H9 (cell line): ENCODE data around the gene MRAP. TPM values are rescaled to one million over a fixed set of nuclear protein-coding genes. Genes with fewer than 3 reads are reported as not detected.
A peak's percentile ranks its signal among the peaks of the same experiment; 100 is the strongest.

Experiments
- DNase-seq: peaks from one replicate; pipeline ENCODE4 v3.0.0-alpha.2; 2017
- H2AFZ ChIP-seq: one replicate; pipeline ENCODE4 v1.6.1; 2013; ENCODE audit warnings: mild to moderate bottlenecking, low read length, control low read depth, moderate library complexity
- H2AK5ac ChIP-seq: 2 replicates; pipeline ENCODE4 v1.6.1; 2013; ENCODE audit warnings: low read length, control low read depth, mixed read lengths; ENCODE audit not compliant: insufficient read length
- H2BK120ac ChIP-seq: one replicate; pipeline ENCODE4 v1.6.1; 2013; ENCODE audit warnings: low read depth, mild to moderate bottlenecking, low read length, control low read depth, inconsistent platforms; ENCODE audit not compliant: poor library complexity, severe bottlenecking
- H2BK12ac ChIP-seq: 2 replicates; pipeline ENCODE4 v1.6.1; 2013; ENCODE audit warnings: low read length, control low read depth, mixed read lengths, low read depth; ENCODE audit not compliant: insufficient read length
- H2BK15ac ChIP-seq: 2 replicates; pipeline ENCODE4 v1.6.1; 2013; ENCODE audit warnings: low read depth, low read length, control low read depth
- H2BK20ac ChIP-seq: one replicate; pipeline ENCODE4 v1.6.1; 2013; ENCODE audit warnings: low read depth, mild to moderate bottlenecking, low read length, control low read depth, inconsistent platforms; ENCODE audit not compliant: poor library complexity, severe bottlenecking
- H2BK5ac ChIP-seq: 2 replicates; pipeline ENCODE4 v1.6.1; 2013; ENCODE audit warnings: low read length, control low read depth, mixed read lengths; ENCODE audit not compliant: insufficient read length
- H3K14ac ChIP-seq: 2 replicates; pipeline ENCODE4 v1.6.1; 2013; ENCODE audit warnings: low read length, control low read depth; ENCODE audit not compliant: insufficient read depth
- H3K18ac ChIP-seq: 2 replicates; pipeline ENCODE4 v1.6.1; 2013; ENCODE audit warnings: low read depth, mild to moderate bottlenecking, mixed read lengths, low read length, control low read depth; ENCODE audit not compliant: insufficient read length
- H3K23ac ChIP-seq: 2 replicates; pipeline ENCODE4 v1.6.1; 2013; ENCODE audit warnings: low read length, control low read depth, mixed read lengths, low read depth; ENCODE audit not compliant: insufficient read length
- H3K23me2 ChIP-seq: 2 replicates; pipeline ENCODE4 v1.6.1; 2013; ENCODE audit warnings: low read depth, mild to moderate bottlenecking, mixed read lengths, low read length, control low read depth; ENCODE audit not compliant: insufficient read length, poor library complexity, severe bottlenecking
- H3K27ac ChIP-seq: 2 replicates; pipeline ENCODE4 v1.5.1; 2013; ENCODE audit warnings: low read length, control low read depth, mixed read lengths, low read depth; ENCODE audit not compliant: insufficient read length
- H3K27me3 ChIP-seq: 2 replicates; pipeline ENCODE4 v1.6.1; 2013; ENCODE audit warnings: low read length, control low read depth, inconsistent platforms; ENCODE audit not compliant: insufficient read depth
- H3K4ac ChIP-seq: 2 replicates; pipeline ENCODE4 v1.6.1; 2013; ENCODE audit warnings: low read depth, mild to moderate bottlenecking, control low read depth, inconsistent platforms, low read length, moderate library complexity
- H3K4me1 ChIP-seq: 2 replicates; pipeline ENCODE4 v1.6.1; 2013; ENCODE audit warnings: low read length, control low read depth, inconsistent platforms; ENCODE audit not compliant: insufficient read depth
- H3K4me2 ChIP-seq: 2 replicates; pipeline ENCODE4 v1.6.1; 2013; ENCODE audit warnings: low read length, control low read depth, mixed read lengths; ENCODE audit not compliant: insufficient read length, insufficient read depth
- H3K56ac ChIP-seq: 2 replicates; pipeline ENCODE4 v1.6.1; 2013; ENCODE audit warnings: low read depth, mild to moderate bottlenecking, mixed read lengths, low read length, control low read depth; ENCODE audit not compliant: insufficient read length
- H3K79me1 ChIP-seq: 2 replicates; pipeline ENCODE4 v1.6.1; 2013; ENCODE audit warnings: low read depth, mild to moderate bottlenecking, moderate library complexity, low read length, control low read depth, inconsistent platforms; ENCODE audit not compliant: insufficient read depth, poor library complexity, severe bottlenecking
- H3K79me2 ChIP-seq: 2 replicates; pipeline ENCODE4 v1.6.1; 2013; ENCODE audit warnings: low read length, control low read depth, inconsistent platforms; ENCODE audit not compliant: insufficient read depth
- H3K9ac ChIP-seq: 2 replicates; pipeline ENCODE4 v1.6.1; 2013; ENCODE audit warnings: low read length, control low read depth, mixed read lengths; ENCODE audit not compliant: insufficient read length; ENCODE audit errors: extremely low read depth
- H3K9me3 ChIP-seq: one replicate; pipeline ENCODE4 v1.6.1; 2013; ENCODE audit warnings: low read depth, low read length, inconsistent platforms; ENCODE audit not compliant: control insufficient read depth
- H3T11ph ChIP-seq: one replicate; pipeline ENCODE4 v1.6.1; 2013; ENCODE audit warnings: mild to moderate bottlenecking, low read length, control low read depth, inconsistent platforms
- H4K20me1 ChIP-seq: one replicate; pipeline ENCODE4 v1.6.1; 2013; ENCODE audit not compliant: control insufficient read depth, insufficient read length, insufficient read depth
- H4K5ac ChIP-seq: 2 replicates; pipeline ENCODE4 v1.6.1; 2013; ENCODE audit warnings: low read depth, mild to moderate bottlenecking, mixed read lengths, low read length, control low read depth; ENCODE audit not compliant: insufficient read length
- H4K8ac ChIP-seq: replicated peaks from 2 replicates; pipeline ENCODE4 v1.6.1; 2013; ENCODE audit warnings: low read length, control low read depth, mixed read lengths, low read depth; ENCODE audit not compliant: insufficient read length
- H4K91ac ChIP-seq: 2 replicates; pipeline ENCODE4 v1.6.1; 2013; ENCODE audit warnings: low read depth, mild to moderate bottlenecking, moderate library complexity, mixed read lengths, low read length, control low read depth; ENCODE audit not compliant: insufficient read length
- H3K27ac Mint-ChIP-seq, 3 experiments: 2 replicates in 2 of 3; 3 replicates in 1 of 3; pipeline ENCODE4 v1.8.0; 2020 to 2021; ENCODE audit warnings: mixed read lengths in 3 of 3, mild to moderate bottlenecking in 1 of 3, moderate library complexity in 1 of 3
- H3K27me3 Mint-ChIP-seq: 2 replicates; pipeline ENCODE4 v1.8.0; 2021; ENCODE audit warnings: low read depth, mild to moderate bottlenecking, moderate library complexity, mixed read lengths
- H3K36me3 Mint-ChIP-seq, 3 experiments: 2 replicates in 2 of 3; 3 replicates in 1 of 3; pipeline ENCODE4 v1.8.0; 2020 to 2021; ENCODE audit warnings: low read depth in 3 of 3, mixed read lengths in 3 of 3; ENCODE audit not compliant: insufficient read depth in 1 of 3
- H3K4me1 Mint-ChIP-seq, 2 experiments: 2 replicates each; pipeline ENCODE4 v1.8.0; 2020; ENCODE audit warnings: mixed read lengths in 2 of 2
- H3K4me3 Mint-ChIP-seq, 2 experiments: 2 replicates in 1 of 2; 3 replicates in 1 of 2; pipeline ENCODE4 v1.8.0; 2020 to 2021; ENCODE audit warnings: mild to moderate bottlenecking in 2 of 2, mixed read lengths in 2 of 2, moderate library complexity in 1 of 2
- H3K9me3 Mint-ChIP-seq, 2 experiments: 2 replicates in 1 of 2; 3 replicates in 1 of 2; pipeline ENCODE4 v1.8.0; 2020; ENCODE audit warnings: mild to moderate bottlenecking in 2 of 2, mixed read lengths in 2 of 2, moderate library complexity in 1 of 2
- WGBS: extraction: QIAGEN DNeasy Blood & Tissue Kit; methylation state at CpG from one replicate; pipeline ENCODE4 v1.1.7; 2013; ENCODE audit warnings: missing lambda C conversion rate, low lambda C conversion rate, mixed read lengths; ENCODE audit not compliant: insufficient read length; ENCODE audit errors: extremely low coverage; 5-methylcytosine and 5-hydroxymethylcytosine counted together
- total RNA-seq: library from RNA; stranded (reverse); gene quantifications from 2 replicates; pipeline ENCODE4 v1.2.1, GENCODE V29; 2021
- TF ChIP-seq, protein P1 (sequence below): fragments of 200-600 bp; sonication (generic); conservative IDR thresholded peaks from 3 replicates; pipeline ENCODE4 v1.8.0; 2021; ENCODE audit warnings: antibody characterized with exemption, mild to moderate bottlenecking

Gene MRAP
- total RNA-seq, 1 experiment from 2014 or later: not detected

DNA sequence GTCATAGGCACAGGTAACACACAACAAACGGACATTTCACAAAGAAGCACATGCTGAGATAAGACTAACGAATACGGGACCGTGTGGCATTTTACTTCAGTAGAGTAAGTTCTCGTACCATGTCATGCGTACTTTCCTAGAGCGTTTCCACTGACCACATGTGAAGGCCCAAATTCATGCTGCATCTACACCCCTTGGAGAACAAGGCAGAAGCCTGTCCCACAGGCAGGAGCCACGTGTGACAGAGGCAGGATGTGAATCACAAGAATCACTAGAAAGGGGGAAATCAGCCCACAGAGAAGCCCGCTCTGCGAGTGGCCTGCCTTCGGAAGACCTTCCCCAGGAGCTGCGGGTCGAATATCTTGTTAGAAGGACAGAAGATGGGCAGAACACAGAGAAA lies 52.3 kb downstream of the MRAP start:
- Mint-ChIP-seq H3K27ac (no peak overlapping the region), H3K36me3 (peaks cover 67 to 95% (median 88%) of the 10 kb centered on the region in 3 experiments)

More for the DNA sequence above, 52.3 kb downstream of the MRAP start:
- H3K27me3 Mint-ChIP-seq: no peaks in the 10 kb centered on the region
- H3K4me1 Mint-ChIP-seq: no peaks in the 10 kb centered on the region
- H3K9me3 Mint-ChIP-seq: no peaks in the 10 kb centered on the region
- TF ChIP-seq, protein P1, sequence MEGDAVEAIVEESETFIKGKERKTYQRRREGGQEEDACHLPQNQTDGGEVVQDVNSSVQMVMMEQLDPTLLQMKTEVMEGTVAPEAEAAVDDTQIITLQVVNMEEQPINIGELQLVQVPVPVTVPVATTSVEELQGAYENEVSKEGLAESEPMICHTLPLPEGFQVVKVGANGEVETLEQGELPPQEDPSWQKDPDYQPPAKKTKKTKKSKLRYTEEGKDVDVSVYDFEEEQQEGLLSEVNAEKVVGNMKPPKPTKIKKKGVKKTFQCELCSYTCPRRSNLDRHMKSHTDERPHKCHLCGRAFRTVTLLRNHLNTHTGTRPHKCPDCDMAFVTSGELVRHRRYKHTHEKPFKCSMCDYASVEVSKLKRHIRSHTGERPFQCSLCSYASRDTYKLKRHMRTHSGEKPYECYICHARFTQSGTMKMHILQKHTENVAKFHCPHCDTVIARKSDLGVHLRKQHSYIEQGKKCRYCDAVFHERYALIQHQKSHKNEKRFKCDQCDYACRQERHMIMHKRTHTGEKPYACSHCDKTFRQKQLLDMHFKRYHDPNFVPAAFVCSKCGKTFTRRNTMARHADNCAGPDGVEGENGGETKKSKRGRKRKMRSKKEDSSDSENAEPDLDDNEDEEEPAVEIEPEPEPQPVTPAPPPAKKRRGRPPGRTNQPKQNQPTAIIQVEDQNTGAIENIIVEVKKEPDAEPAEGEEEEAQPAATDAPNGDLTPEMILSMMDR: no peak
- Histone ChIP-seq H3K27me3 (no peaks in the 10 kb centered on the region), H2BK20ac (no peak overlapping the region), H3K23ac (no peak overlapping the region), H2AFZ (no peak overlapping the region), H2BK12ac (no peak overlapping the region), H3K9ac (no peak overlapping the region), H3K18ac (no peak overlapping the region), H3K23me2 (no peaks in the 10 kb centered on the region), H3T11ph (no peak overlapping the region), H3K4me2 (no peak overlapping the region), H2BK5ac (no peak overlapping the region), H3K27ac (no peak overlapping the region), H4K8ac (no peak overlapping the region), H2BK15ac (no peak overlapping the region), H3K79me1 (no peaks in the 10 kb centered on the region), H3K14ac (no peak overlapping the region), H3K4ac (no peak overlapping the region), H2AK5ac (no peak overlapping the region), H3K9me3 (no peaks in the 10 kb centered on the region), H4K5ac (no peak overlapping the region), H3K4me1 (no peaks in the 10 kb centered on the region), H3K79me2 (no peaks in the 10 kb centered on the region), H2BK120ac (no peak overlapping the region), H4K91ac (no peak overlapping the region), H4K20me1 (no peaks in the 10 kb centered on the region), H3K56ac (no peak overlapping the region)
- no peak overlapping the region for H3K4me3 Mint-ChIP-seq
- peak; percentile 16 for DNase-seq
- WGBS: no CpG with 5 or more reads among the region's 13 CpGs
